Osteoblast (primary cell): ENCODE measurements around the gene NACA2. TPM values are rescaled to one million over a fixed set of nuclear protein-coding genes. Genes with fewer than 3 reads are reported as not detected.

Source experiments
- DNase-seq: peaks from one replicate; pipeline ENCODE4 v3.0.0; 2011; ENCODE audit warnings: low spot score, mixed read lengths; ENCODE audit not compliant: insufficient read length; ENCODE audit errors: missing footprints
- H2AFZ ChIP-seq: 2 replicates; pipeline ENCODE4 v1.6.0; 2011; ENCODE audit warnings: mild to moderate bottlenecking, low read length
- H3K27ac ChIP-seq: 2 replicates; pipeline ENCODE4 v1.5.1; 2011; ENCODE audit warnings: mild to moderate bottlenecking, low read depth, low read length, moderate library complexity
- H3K27me3 ChIP-seq: 2 replicates; pipeline ENCODE4 v1.6.0; 2012; ENCODE audit warnings: mild to moderate bottlenecking, control low read depth, inconsistent platforms, low read length, moderate library complexity; ENCODE audit not compliant: insufficient read depth
- H3K36me3 ChIP-seq: 2 replicates; pipeline ENCODE4 v1.5.1; 2011; ENCODE audit warnings: mild to moderate bottlenecking, low read length, control low read depth, moderate library complexity; ENCODE audit not compliant: insufficient read depth
- H3K4me1 ChIP-seq: 2 replicates; pipeline ENCODE4 v1.5.1; 2011; ENCODE audit warnings: mild to moderate bottlenecking, low read length, control low read depth, moderate library complexity; ENCODE audit not compliant: insufficient read depth
- H3K4me2 ChIP-seq: 2 replicates; pipeline ENCODE4 v1.6.0; 2011; ENCODE audit warnings: mild to moderate bottlenecking, low read length; ENCODE audit not compliant: insufficient read depth
- H3K4me3 ChIP-seq: fragments of 200-600 bp; sonication (generic); 3 replicates; pipeline ENCODE4 v1.5.1; 2012; ENCODE audit warnings: mild to moderate bottlenecking, low read length, inconsistent platforms; ENCODE audit not compliant: insufficient read depth
- H3K79me2 ChIP-seq: 2 replicates; pipeline ENCODE4 v1.6.0; 2012; ENCODE audit warnings: mild to moderate bottlenecking, low read length, control low read depth, inconsistent platforms; ENCODE audit not compliant: insufficient read depth
- H3K9me3 ChIP-seq: 2 replicates; pipeline ENCODE4 v1.5.1; 2011; ENCODE audit warnings: low read depth, low read length, control low read depth
- H4K20me1 ChIP-seq: 2 replicates; pipeline ENCODE4 v1.6.0; 2012; ENCODE audit warnings: mild to moderate bottlenecking, low read length, control low read depth; ENCODE audit not compliant: insufficient read depth
- CTCF ChIP-seq: IDR thresholded peaks from 2 replicates; pipeline ENCODE4 v1.5.1; 2011; ENCODE audit warnings: mild to moderate bottlenecking, low read depth, low read length, moderate library complexity; ENCODE audit errors: extremely low read depth
- total RNA-seq: library from RNA; depleted of rRNA; stranded (reverse); fragments of >200 nt; gene quantifications from 2 replicates; pipeline ENCODE4 v1.2.3, GENCODE V29; 2012

NACA2 gene
- total RNA-seq, 1 donor = under 0.01 TPM

DNA sequence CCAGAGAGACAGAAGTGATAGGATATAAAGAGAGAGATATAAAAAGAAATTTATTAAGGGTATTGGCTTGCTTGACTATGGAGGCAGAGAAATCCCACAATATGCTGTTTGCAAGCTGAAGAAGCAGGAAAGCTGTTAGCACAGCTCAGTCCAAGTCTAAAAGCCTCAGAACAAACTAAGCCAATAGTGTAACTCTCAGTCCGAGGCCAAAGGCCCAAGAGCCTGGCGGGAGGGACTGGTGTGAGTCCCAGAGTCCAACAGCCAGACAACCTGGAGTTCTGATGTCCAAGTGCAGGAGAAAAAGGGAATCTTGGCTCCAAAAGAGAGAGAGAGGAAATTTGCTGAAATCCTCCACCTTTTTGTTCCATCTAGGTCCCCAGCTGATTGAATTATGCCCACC lies 30.3 kb upstream of the NACA2 start:
- H3K79me2 ChIP-seq = no peaks in the 10 kb centered on the region
- H3K4me1 ChIP-seq = no peaks in the 10 kb centered on the region
- peaks cover 3% of the 10 kb centered on the region for H3K9me3 ChIP-seq
- no peak for DNase-seq
- H3K4me2 ChIP-seq = no peak overlapping the region
- no peak overlapping the region for H3K4me3 ChIP-seq
- H3K36me3 ChIP-seq = no peaks in the 10 kb centered on the region
- TF ChIP-seq CTCF = no peak
- H3K27me3 ChIP-seq = no peaks in the 10 kb centered on the region
- H3K27ac ChIP-seq = no peak overlapping the region
- no peaks in the 10 kb centered on the region for H4K20me1 ChIP-seq
- H2AFZ ChIP-seq = no peak overlapping the region

GRCh38 chr17:61619953-61620352 lies 28.9 kb upstream of the NACA2 start:
- H3K4me1 ChIP-seq = peaks cover 11% of the 10 kb centered on the region
- no peaks in the 10 kb centered on the region for H4K20me1 ChIP-seq
- DNase-seq = no peak
- H3K79me2 ChIP-seq = no peaks in the 10 kb centered on the region
- no peak overlapping the region for H3K4me2 ChIP-seq
- H2AFZ ChIP-seq = no peak overlapping the region
- no peak for TF ChIP-seq CTCF
- no peak overlapping the region for H3K27ac ChIP-seq
- H3K4me3 ChIP-seq = no peak overlapping the region
- no peaks in the 10 kb centered on the region for H3K27me3 ChIP-seq
- H3K9me3 ChIP-seq = peaks cover 3% of the 10 kb centered on the region
- no peaks in the 10 kb centered on the region for H3K36me3 ChIP-seq

GRCh38 chr17:61619493-61619892 lies 28.5 kb upstream of the NACA2 start:
- TF ChIP-seq CTCF = no peak
- Histone ChIP-seq H3K4me1 (peaks cover 12% of the 10 kb centered on the region), H3K9me3 (peaks cover 3% of the 10 kb centered on the region), H3K4me2 (no peak overlapping the region), H4K20me1 (no peaks in the 10 kb centered on the region), H3K4me3 (no peak overlapping the region), H2AFZ (no peak overlapping the region), H3K27me3 (no peaks in the 10 kb centered on the region), H3K36me3 (no peaks in the 10 kb centered on the region), H3K79me2 (no peaks in the 10 kb centered on the region), H3K27ac (no peak overlapping the region)
- DNase-seq = no peak

- DNase-seq = peak; percentile 19
- no peak overlapping the region for H2AFZ ChIP-seq
- no peaks in the 10 kb centered on the region for H3K36me3 ChIP-seq
- H3K79me2 ChIP-seq = no peaks in the 10 kb centered on the region
- H3K4me2 ChIP-seq = no peak overlapping the region
- H3K27ac ChIP-seq = no peak overlapping the region
- H3K27me3 ChIP-seq = no peaks in the 10 kb centered on the region
- no peaks in the 10 kb centered on the region for H4K20me1 ChIP-seq
- H3K4me3 ChIP-seq = no peak overlapping the region
- H3K9me3 ChIP-seq = peaks cover 3% of the 10 kb centered on the region
- H3K4me1 ChIP-seq = peaks cover 12% of the 10 kb centered on the region
- TF ChIP-seq CTCF = no peak
Measured at GRCh38 chr17:61618950-61619349, 27.9 kb upstream of the NACA2 start.
